Measurements from ENCODE around the gene PROS1.

Gene PROS1

DNA sequence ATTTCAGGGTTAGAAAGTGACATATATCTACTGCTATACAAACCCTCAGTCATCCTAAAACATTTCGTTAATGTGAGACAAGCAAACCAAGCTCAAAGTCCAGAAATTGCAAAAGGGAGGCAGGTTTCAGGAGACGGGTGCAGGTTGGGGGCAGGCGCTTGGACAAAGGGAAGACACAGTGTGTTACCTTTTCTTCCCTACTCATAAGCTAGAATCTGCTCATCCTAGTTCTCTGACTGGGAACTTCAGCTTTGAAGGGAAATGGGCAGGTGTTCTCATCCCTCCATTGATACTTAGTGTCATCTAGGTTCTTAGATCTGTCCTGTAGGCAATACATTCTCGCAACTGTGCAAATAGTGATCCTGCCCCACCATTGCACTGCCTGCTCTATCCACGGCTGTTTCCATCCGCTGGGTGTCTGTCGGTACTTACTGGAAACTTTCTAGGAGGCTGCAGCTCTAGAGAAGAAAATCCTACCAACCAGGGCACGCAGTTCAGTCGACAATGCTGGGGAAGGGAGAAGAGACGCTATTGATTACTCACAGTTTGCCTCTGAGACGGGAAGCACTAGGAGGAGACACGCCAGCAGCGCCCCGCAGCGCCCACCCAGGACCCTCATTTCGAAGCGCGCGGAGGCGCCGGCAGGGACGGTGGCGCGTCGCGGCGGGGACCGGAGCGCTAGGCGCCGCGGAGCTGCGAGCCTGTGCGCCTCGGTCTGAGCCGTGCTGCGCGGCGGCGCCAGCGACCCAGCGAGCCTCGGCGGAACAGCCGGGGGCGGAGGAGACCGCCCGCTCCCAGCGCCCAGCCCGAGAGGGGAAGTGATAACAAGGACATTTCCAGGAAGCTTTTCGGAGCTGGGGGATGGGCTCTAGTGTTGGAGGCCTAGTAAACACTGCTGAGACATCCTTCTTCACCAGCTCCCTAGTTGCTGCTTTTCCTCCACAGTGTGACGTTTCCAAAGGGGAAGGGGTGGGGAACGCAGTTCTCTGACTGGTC, at the start of gene PROS1:
Gene PROS1, minus strand, starts transcription at position 766 of the 996 bp plus-strand sequence. Its CDS starts 147 bp downstream, at position 619.
- peak; percentile 83 for DNase-seq (ENCODE audit: low read depth)

GRCh38 chr3:94020293-94020692, 46.6 kb upstream of the PROS1 start:
- no peak for DNase-seq (ENCODE audit: low read depth)

- DNase-seq (ENCODE audit: low read depth): no peak
These were observed 46.0 kb upstream of the PROS1 start for GRCh38 chr3:94019659-94020058.

DNA sequence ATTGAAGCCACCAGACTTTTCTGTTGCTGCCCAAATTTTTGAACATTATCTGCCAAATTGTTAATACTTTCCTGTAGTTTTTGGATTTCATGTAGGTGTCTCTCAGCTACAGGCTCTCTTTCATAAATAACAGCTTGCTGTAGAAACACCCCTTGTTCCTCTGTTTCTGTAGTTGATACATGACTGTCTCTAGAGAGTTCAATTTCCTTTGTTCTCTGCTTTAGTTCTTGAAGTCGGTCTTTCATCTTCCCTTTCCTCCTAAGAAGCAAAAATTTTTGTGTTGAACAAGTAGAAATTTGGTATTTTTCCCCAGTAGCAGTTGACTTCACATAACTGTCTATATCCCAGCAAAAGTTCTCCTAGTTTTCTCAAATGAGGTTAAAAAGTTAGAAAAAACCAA, 41.3 kb upstream of the PROS1 start:
- no peak for DNase-seq (ENCODE audit: low read depth)

DNA sequence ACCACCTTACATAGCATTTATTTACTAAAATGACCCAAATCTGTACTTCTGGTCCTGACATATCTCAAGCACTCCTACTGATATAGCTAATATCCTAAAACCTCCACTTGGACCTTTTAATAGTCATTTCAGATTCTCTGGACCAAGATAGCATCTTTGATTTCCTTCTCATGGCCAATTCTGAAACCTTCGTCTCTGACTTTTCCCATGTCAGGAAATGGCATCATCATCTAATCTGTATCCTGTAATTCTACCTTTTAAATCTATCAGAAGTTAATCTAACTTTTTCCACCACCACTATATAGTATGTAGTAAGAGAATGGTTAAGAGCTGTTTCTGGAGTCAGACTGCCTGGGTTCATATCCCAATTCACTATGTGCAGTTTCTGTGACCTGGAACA, 38.5 kb upstream of the PROS1 start:
- DNase-seq (ENCODE audit: low read depth): no peak

DNA sequence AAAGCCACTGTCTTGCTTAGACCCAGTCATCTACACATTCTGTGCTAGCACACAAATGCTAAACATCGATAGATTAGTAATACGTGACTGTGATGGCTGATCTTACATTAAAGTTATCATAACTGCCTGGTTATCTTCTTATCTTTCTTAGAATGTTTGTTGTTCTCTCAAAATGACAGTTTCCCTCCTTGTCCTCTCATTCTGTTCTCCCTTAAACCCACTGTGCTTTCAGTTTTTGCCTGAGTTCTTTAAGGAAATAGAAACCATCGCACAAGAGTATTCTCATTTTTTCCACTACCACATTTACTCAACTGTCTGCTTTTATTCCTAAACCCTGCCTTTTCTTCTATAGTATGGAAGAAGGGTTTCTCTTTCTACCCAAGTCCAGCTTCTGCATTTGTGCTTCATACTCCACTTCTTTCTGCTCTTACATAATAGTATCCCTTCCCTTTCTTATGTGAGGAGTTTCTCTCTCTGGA, 37.6 kb upstream of the PROS1 start:
- DNase-seq (ENCODE audit: low read depth): no peak

DNA sequence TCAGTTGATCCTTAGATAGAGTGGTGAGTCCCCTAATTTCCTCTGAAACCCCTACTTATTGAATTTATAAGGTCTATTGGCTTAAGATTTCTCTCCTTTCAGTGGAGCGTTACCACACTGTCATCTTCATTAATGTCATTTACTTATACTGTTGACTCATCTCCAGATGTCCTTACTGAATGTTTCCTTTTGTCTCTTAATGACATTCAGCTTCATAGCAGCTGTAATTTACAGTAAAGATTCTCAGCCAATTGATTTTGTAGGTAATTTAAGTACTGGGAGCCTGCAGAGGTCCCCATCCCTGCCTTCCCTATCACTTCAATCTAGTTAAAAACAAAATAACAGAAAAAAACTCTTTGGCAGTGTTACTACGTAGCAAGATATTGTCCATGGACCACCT, 35.9 kb upstream of the PROS1 start:
- no peak for DNase-seq (ENCODE audit: low read depth)

- no peak for DNase-seq (ENCODE audit: low read depth)
These were observed 34.6 kb upstream of the PROS1 start for GRCh38 chr3:94008253-94008652.

- DNase-seq (ENCODE audit: low read depth): peak; percentile 75
These were observed 30.7 kb upstream of the PROS1 start for GRCh38 chr3:94004301-94004910.

DNA sequence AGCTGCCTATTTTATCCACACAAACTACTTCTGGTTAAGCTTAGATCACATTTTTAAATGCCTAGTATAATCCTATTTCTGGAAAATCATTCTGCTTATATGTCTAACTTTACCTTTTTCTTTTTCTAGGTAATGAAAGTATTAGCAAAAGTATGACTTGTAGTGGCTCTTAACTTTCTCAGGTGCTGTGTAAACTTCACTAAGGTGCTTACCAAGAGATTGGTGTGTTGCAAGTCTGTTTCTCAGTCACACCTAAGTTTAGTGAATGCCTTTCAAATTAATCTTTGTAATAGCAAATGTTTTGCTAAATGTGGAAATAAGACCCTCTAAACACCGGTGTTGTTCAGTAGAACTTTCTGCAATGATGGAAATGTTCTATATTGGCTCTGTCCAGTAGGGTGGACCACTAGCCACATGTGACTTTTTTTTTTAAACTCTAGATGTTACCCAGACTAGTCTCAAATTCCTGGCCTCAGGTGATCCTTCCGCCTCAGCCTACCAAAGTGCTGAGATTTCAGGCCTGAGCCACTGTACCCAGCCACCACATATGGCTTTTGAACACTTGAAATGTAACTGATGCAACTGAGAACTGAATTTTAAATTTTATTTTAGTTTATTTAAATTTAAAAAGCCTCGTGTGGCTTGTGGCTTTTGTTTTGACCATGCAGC, 28.3 kb upstream of the PROS1 start:
- no peak for DNase-seq (ENCODE audit: low read depth)

- no peak for DNase-seq (ENCODE audit: low read depth)
These were observed 27.5 kb upstream of the PROS1 start for GRCh38 chr3:94001191-94001590.

- no peak for DNase-seq (ENCODE audit: low read depth)
These were observed 20.4 kb upstream of the PROS1 start for GRCh38 chr3:93994056-93994455.

- DNase-seq (ENCODE audit: low read depth): no peak
These were observed 18.5 kb upstream of the PROS1 start for GRCh38 chr3:93992207-93992606.

DNA sequence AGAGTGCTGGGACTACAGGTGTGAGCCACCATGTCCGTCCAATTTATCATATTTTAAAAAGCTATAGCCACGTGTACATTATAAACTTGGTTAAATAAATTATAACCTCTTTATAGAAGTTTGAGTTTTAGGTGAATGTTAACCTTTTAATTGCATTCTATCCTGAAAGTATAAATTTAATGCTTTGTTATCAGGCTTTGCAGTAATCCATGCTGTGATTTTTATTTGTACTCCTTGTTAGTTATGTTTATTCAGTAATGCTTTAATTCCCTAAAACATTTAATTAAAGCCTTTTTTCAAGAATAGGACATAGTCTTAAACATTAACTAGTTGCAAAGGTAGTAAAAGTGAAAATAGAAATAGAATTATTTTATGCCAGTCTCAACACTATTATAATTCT, 17.9 kb upstream of the PROS1 start:
- no peak for DNase-seq (ENCODE audit: low read depth)

DNA sequence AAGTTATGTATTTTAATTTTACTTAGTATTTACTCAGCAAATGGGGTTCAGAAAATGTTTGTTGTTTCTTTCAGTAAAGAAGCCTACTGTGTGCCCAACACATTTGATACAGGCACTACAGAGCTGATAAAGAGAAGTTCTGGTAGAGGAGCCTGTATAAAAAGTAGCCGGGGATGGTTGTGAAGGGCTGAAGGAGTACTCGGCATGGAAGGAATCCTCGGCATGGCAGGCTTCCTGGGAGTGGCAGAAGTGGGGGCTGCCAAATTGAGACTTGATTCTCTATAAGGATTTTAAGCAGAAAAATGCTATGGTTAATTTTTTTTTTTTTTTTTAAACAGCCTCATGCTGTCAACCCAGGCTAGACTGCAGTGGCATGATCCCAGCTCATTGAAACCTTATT, 15.5 kb upstream of the PROS1 start:
- no peak for DNase-seq (ENCODE audit: low read depth)

DNA sequence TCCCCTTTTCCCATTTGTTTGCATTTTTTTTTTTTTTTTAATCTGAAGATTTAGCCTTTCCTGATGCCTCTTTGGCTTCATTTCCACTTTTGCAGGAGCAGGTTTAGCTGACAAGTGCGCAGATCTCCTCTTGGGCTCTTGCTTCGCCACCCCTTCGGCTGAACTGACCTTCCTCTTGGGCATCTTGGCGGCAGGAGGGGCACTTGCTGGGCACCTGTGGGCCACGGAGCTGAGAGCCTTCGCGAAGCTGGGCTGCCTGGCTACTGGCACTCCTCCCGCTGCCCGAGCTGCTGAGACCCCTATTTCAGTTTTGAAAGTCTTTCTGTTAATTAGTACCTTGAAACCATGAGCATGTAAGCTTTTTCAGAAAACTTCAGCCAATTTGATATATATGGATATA, 15.1 kb upstream of the PROS1 start:
- no peak for DNase-seq (ENCODE audit: low read depth)

GRCh38 chr3:93988283-93988682, 14.6 kb upstream of the PROS1 start:
- no peak for DNase-seq (ENCODE audit: low read depth)

DNA sequence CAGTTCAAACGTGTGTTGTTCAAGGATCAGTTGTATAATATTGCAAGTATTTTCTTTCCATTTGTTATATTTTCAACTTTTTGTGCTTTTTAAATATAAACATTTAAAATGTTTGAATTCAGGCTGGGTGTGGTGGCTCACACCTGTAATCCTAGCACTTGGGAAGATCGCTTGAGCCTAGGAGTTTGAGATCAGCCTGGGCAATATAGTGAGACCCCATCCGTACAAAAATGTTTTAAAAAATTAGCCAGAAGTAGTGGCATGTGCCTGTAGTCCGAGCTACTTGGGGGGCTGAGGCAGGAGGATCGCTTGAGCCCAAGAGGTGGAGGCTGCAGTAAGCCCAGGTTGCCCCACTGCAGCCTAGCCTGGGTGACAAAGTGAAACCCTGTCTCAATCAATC, 10.9 kb upstream of the PROS1 start:
- no peak for DNase-seq (ENCODE audit: low read depth)

GRCh38 chr3:93983408-93983807, 9.7 kb upstream of the PROS1 start:
- no peak for DNase-seq (ENCODE audit: low read depth)

GRCh38 chr3:93981649-93982048, 8.0 kb upstream of the PROS1 start:
- DNase-seq (ENCODE audit: low read depth): no peak

DNA sequence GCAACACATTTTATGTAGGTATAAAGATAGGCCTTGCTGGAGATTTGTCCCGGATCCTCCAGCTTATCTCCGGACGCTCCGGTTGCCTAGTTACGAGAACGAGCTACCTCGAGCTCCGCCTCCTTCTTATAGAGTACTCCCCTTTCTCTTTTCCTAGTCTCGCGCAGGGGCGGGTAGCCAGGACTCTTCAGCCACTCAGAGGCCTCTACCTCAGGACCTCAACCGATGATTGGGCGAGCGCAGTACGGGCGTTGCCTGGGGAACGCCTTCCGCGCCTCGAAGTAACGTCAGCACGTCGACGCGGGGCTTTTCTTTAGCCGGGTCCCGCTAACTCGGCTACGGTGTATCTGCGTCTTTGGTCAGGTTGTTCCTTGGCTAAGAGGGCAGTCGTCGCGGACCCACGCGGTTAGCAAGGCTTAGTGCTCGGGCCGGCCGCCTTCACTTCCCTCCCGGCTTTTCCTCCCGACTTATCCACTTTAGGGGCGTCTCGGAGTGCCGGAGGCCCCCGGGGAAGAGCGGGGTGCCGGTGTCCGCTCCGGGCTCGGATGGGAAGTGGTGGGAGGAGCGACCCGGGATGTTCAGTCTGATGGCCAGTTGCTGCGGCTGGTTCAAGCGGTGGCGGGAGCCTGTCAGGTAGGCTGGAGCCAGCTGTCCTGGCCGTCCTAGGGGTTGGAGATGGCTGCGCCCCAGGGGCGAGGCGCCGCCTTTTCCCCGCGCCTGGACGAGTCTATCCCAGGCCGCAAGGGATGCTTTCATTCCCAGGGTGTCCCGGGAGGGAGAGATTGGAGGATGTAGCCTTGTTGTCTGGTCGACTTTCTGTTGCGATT, 6.4 kb upstream of the PROS1 start, which contains the start of gene ARL13B:
Gene ARL13B, plus strand, starts transcription at position 306 of the 827 bp plus-strand sequence. Its CDS starts 269 bp downstream, at position 575.
- DNase-seq (ENCODE audit: low read depth): peak; percentile 98

DNA sequence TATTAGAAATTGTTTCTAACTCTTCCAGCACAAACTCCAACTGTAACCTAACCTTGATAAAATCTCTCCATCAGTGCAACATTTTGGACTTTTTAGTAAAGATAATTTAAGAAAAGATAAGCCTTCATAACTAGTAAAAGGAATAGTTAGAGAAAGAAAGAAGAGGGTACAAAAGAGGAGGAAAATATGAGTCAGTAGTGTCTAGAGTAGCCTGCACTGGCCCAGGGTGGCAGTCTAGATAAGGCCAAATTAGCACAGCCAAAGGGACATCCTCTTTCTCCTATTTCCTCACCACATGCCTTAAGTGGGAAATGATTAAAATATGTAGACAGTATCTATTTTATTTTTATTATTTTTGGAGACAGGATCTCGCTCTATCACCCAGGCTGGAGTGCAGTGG, 3.7 kb downstream of the PROS1 start:
- DNase-seq (ENCODE audit: low read depth): no peak

Measured in fibroblast of gingiva (primary cell).